Measurements from ENCODE around the gene SEMA6B. TPM values are rescaled to one million over a fixed set of nuclear protein-coding genes. Genes with fewer than 3 reads are reported as not detected.

Gene SEMA6B
- total and polyA plus RNA-seq, 10 of the 15 experiments (the other 5 are each of a cell fraction or from before 2014, with no cell fraction given), result 0.13 TPM; not detected in 9

DNA sequence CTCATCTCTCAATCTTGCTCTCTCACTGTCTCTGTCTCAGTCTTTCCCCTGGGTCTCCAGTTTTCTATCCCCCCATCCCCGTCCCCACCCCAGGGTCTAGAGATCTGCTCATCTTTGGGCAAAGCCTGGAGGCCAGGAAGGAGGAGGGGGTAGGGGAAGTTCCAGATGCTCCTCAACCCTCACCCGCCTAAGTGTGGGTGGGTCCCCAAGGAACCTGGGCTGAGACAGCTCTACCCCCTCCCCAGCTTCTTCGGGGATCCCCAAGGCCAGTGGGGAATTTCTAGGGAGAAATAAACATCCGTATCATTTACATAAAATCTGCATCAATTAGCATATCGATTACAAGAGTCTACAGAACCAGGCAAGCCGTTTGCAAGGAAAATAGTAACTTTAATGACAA is 31.8 kb upstream of the SEMA6B start (continued):
- TF ChIP-seq BRCA1 (IDR thresholded peaks at IDR 0.05; ENCODE audit: low read depth, low read length) (no peak), CBX3 (IDR thresholded peaks at IDR 0.05; ENCODE audit: borderline replicate concordance, low read depth) (no peak), BACH1 (IDR thresholded peaks at IDR 0.05; ENCODE audit: borderline replicate concordance) (no peak), PML (IDR thresholded peaks at IDR 0.05; ENCODE audit: low read length) (no peak), ZBED1 (IDR thresholded peaks at IDR 0.05; ENCODE audit: borderline replicate concordance) (no peak)
- TF ChIP-seq, protein P1, sequence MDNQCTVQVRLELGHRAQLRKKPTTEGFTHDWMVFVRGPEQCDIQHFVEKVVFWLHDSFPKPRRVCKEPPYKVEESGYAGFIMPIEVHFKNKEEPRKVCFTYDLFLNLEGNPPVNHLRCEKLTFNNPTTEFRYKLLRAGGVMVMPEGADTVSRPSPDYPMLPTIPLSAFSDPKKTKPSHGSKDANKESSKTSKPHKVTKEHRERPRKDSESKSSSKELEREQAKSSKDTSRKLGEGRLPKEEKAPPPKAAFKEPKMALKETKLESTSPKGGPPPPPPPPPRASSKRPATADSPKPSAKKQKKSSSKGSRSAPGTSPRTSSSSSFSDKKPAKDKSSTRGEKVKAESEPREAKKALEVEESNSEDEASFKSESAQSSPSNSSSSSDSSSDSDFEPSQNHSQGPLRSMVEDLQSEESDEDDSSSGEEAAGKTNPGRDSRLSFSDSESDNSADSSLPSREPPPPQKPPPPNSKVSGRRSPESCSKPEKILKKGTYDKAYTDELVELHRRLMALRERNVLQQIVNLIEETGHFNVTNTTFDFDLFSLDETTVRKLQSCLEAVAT (IDR thresholded peaks at IDR 0.05), result no peak
- TF ChIP-seq, protein P2, sequence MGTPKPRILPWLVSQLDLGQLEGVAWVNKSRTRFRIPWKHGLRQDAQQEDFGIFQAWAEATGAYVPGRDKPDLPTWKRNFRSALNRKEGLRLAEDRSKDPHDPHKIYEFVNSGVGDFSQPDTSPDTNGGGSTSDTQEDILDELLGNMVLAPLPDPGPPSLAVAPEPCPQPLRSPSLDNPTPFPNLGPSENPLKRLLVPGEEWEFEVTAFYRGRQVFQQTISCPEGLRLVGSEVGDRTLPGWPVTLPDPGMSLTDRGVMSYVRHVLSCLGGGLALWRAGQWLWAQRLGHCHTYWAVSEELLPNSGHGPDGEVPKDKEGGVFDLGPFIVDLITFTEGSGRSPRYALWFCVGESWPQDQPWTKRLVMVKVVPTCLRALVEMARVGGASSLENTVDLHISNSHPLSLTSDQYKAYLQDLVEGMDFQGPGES (IDR thresholded peaks at IDR 0.05), result no peak

DNA sequence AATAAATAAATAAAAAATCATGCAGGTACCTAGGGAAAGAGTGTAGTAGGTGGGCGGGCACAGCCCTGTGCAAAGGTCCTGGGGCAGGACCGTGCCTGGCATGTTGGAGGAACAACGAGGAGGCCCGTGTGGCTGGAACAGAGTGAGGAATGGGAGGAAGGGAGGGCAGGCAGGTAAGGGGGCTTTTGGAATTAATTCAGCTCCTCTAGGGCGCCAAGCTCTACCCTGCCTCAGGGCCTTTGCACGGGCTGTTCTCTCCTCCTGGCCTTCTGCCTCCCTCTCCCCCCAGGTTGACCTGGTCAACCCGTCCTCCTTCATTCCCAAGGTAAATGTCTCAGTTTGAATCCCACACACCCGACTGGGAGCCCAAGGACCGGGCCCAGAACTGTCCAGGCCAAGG is 31.1 kb upstream of the SEMA6B start:
- RAD21 ChIA-PET (ENCODE audit: unreplicated experiment), result interaction anchor here (1.8 kb wide), 1 partner anchor 46 kb away, joined by 9 read pairs; no protein-coding TSS in a partner anchor
- Histone ChIP-seq H3K36me3 (ENCODE audit: control insufficient read depth in 2 of 2, insufficient read depth in 2 of 2, low read length in 1 of 2) (no peaks in the 10 kb centered on the region), H3K9ac (ENCODE audit: control insufficient read depth, insufficient read depth, low read length) (no peak overlapping the region), H3K4me2 (ENCODE audit: control insufficient read depth, insufficient read depth) (no peak overlapping the region), H3K27me3 (replicated peaks in 1 of 2; ENCODE audit: control insufficient read depth in 2 of 2, insufficient read depth in 2 of 2, low read length in 1 of 2) (peaks cover 0 to 1% of the 10 kb centered on the region in 2 experiments; a peak in 1 of 4 replicates), H2AFZ (ENCODE audit: control insufficient read depth, low read depth, low read length) (no peak overlapping the region), H3K4me3 (no peak overlapping the region), H3K79me2 (ENCODE audit: control insufficient read depth, insufficient read depth, low read length) (no peaks in the 10 kb centered on the region), H3K27ac (ENCODE audit: control insufficient read depth, insufficient read depth) (no peak overlapping the region), H4K20me1 (ENCODE audit: control insufficient read depth, insufficient read depth) (no peaks in the 10 kb centered on the region), H3K9me3 (replicated peaks; ENCODE audit: control insufficient read depth, insufficient read depth, low read length) (no peaks in the 10 kb centered on the region), H3K4me1 (ENCODE audit: control insufficient read depth, insufficient read depth, low read length) (no peaks in the 10 kb centered on the region)
- no TSS peak for BruUV-seq (replicated peaks)
- in situ Hi-C loops (cut with MboI) (no loop called here), intact Hi-C loops (cut with micrococcal nuclease; ENCODE audit: unreplicated experiment) (no loop called here)
- 47% methylated on average over 9 of the region's 9 CpGs for WGBS (ENCODE audit: insufficient coverage, insufficient replicate concordance, low lambda C conversion rate, missing lambda C conversion rate)
- no peak for TF ChIP-seq POU2F2 (IDR thresholded peaks at IDR 0.05; ENCODE audit: borderline replicate concordance, low read depth, low read length)
- TF ChIP-seq HDAC6 (IDR thresholded peaks at IDR 0.05; ENCODE audit: unreplicated experiment), result no peak
- TF ChIP-seq, protein P3, sequence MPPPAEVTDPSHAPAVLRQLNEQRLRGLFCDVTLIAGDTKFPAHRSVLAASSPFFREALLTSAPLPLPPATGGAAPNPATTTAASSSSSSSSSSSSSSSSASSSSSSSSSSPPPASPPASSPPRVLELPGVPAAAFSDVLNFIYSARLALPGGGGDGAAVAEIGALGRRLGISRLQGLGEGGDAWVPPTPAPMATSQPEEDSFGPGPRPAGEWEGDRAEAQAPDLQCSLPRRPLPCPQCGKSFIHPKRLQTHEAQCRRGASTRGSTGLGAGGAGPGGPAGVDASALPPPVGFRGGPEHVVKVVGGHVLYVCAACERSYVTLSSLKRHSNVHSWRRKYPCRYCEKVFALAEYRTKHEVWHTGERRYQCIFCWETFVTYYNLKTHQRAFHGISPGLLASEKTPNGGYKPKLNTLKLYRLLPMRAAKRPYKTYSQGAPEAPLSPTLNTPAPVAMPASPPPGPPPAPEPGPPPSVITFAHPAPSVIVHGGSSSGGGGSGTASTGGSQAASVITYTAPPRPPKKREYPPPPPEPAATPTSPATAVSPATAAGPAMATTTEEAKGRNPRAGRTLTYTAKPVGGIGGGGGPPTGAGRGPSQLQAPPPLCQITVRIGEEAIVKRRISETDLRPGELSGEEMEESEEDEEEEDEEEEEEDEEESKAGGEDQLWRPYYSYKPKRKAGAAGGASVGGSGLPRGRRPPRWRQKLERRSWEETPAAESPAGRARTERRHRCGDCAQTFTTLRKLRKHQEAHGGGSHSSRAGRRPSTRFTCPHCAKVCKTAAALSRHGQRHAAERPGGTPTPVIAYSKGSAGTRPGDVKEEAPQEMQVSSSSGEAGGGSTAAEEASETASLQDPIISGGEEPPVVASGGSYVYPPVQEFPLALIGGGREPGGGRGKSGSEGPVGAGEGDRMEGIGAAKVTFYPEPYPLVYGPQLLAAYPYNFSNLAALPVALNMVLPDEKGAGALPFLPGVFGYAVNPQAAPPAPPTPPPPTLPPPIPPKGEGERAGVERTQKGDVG (CRISPR knock-in tag; IDR thresholded peaks at IDR 0.05), result no peak
- no peak for TF ChIP-seq MEF2B (IDR thresholded peaks at IDR 0.05; ENCODE audit: partially characterized antibody, poor library complexity, severe bottlenecking)
- TF ChIP-seq, protein P4, sequence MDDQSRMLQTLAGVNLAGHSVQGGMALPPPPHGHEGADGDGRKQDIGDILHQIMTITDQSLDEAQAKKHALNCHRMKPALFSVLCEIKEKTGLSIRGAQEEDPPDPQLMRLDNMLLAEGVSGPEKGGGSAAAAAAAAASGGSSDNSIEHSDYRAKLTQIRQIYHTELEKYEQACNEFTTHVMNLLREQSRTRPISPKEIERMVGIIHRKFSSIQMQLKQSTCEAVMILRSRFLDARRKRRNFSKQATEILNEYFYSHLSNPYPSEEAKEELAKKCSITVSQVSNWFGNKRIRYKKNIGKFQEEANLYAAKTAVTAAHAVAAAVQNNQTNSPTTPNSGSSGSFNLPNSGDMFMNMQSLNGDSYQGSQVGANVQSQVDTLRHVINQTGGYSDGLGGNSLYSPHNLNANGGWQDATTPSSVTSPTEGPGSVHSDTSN (IDR thresholded peaks at IDR 0.05; ENCODE audit: insufficient replicate concordance, low read depth, low read length), result no peak
- no peak for TF ChIP-seq RAD21 (IDR thresholded peaks at IDR 0.05; ENCODE audit: insufficient read depth, low read depth, low read length)
- no peak for TF ChIP-seq TAF1 (IDR thresholded peaks at IDR 0.05; ENCODE audit: borderline replicate concordance, low read depth, low read length)
- ATAC-seq (no peak), FAIRE-seq (no peak), DNase-seq (ENCODE audit: low read depth, low spot score) (no peak)
- POLR2A ChIA-PET, result interaction anchor here (0.5 kb wide), 1 partner anchor 1901 kb away, joined by 3 read pairs; no protein-coding TSS in a partner anchor
- CTCF ChIA-PET, result interaction anchor here (1.4 to 2.1 kb wide), 3 partner anchors 14 to 201 kb away, joined by 7 to 18 read pairs (median 9); partner anchors contain the start of gene FEM1A
- SMC1A ChIA-PET (ENCODE audit: uncharacterized antibody, unreplicated experiment), result interaction anchor here (1.4 to 1.5 kb wide), 2 partner anchors 11 to 50 kb away, joined by 3 read pairs; no protein-coding TSS in a partner anchor

Measured in GM12878 (cell line).